Measurements from ENCODE around the gene HGFAC.

Gene HGFAC

DNA sequence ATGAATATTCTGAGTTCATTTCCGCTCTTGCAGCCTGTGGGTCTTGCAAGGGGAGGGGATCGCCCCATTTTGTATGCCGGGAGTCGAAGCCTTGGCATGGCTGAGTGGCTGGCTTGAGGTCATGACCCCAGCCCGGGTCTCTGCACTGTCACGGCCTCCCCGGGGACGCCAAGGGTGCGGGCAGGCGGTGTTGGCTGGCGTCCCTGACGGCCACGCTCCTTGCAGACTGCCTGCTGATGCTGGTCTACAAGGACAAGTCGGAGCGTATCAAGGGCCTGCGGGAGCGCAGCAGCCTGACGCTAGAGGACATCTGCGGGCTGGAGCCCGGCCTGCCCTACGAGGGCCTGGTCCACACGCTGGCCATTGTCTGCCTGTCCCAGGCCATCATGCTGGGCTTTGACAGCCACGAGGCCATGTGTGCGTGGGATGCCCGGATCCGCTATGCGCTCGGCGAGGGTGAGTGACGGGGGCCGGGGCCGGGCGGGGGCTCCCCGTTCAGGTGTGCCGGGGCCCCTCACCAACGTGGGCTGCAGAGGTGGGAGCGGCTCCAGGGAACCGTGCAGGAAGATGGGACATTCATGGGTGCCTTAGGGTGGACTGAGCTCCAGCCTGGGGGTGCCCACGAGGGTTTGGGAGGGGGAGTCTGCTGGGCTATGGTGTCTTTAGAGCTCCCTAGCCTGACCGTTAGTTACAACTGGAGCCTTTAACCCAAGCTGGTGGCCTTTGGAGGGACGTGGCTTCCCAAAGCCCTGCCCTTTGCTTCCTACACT lies 31.6 kb downstream of the HGFAC start:
- TF ChIP-seq, protein P1, sequence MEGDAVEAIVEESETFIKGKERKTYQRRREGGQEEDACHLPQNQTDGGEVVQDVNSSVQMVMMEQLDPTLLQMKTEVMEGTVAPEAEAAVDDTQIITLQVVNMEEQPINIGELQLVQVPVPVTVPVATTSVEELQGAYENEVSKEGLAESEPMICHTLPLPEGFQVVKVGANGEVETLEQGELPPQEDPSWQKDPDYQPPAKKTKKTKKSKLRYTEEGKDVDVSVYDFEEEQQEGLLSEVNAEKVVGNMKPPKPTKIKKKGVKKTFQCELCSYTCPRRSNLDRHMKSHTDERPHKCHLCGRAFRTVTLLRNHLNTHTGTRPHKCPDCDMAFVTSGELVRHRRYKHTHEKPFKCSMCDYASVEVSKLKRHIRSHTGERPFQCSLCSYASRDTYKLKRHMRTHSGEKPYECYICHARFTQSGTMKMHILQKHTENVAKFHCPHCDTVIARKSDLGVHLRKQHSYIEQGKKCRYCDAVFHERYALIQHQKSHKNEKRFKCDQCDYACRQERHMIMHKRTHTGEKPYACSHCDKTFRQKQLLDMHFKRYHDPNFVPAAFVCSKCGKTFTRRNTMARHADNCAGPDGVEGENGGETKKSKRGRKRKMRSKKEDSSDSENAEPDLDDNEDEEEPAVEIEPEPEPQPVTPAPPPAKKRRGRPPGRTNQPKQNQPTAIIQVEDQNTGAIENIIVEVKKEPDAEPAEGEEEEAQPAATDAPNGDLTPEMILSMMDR (IDR thresholded peaks at IDR 0.05; ENCODE audit: borderline replicate concordance, control extremely low read depth, extremely low read depth, insufficient read depth, missing control alignments): no peak
- in situ Hi-C loops (cut with MboI; ENCODE audit: low sequenced_read_pairs, unreplicated experiment): no loop called here
- DNase-seq (ENCODE audit: low spot score): no peak

DNA sequence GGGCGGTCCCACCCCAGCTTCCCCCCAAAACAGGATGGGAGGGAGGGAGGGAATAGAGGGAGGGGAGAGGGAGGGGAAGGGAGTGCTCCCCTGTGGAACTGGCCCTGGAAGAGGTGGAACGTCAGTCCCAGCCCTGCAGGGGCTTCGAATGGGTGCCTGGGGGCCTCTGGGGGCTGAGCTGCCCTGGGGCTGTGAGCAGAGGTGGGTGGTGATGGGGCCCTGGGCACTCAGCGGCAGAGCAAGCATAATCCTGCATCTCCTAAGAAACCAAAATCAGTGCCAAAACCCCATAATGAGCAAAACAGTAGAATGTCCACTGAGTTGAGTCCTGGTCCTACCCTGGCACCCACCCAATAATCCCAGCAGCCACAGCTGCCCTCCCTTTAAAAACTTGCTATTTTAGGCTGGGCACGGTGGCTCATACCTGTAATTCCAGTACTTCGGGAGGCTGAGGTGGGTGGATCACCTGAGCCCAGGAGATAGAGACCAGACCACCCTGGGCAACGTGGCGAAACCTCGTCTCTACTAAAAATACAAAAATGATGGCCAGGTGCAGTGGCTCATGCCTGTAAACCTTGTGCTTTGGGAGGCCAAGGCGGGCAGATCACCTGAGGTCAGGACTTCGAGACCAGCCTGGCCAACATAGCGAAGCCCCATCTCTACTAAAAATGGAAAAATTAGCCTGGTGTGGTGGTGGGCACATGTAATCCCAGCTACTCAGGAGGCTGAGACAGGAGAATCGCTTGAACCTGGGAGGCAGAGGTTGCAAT lies 32.4 kb downstream of the HGFAC start:
- DNase-seq (ENCODE audit: low spot score): no peak
- in situ Hi-C loops (cut with MboI; ENCODE audit: low sequenced_read_pairs, unreplicated experiment): no loop called here
- TF ChIP-seq, protein P1 (IDR thresholded peaks at IDR 0.05; ENCODE audit: borderline replicate concordance, control extremely low read depth, extremely low read depth, insufficient read depth, missing control alignments): no peak

DNA sequence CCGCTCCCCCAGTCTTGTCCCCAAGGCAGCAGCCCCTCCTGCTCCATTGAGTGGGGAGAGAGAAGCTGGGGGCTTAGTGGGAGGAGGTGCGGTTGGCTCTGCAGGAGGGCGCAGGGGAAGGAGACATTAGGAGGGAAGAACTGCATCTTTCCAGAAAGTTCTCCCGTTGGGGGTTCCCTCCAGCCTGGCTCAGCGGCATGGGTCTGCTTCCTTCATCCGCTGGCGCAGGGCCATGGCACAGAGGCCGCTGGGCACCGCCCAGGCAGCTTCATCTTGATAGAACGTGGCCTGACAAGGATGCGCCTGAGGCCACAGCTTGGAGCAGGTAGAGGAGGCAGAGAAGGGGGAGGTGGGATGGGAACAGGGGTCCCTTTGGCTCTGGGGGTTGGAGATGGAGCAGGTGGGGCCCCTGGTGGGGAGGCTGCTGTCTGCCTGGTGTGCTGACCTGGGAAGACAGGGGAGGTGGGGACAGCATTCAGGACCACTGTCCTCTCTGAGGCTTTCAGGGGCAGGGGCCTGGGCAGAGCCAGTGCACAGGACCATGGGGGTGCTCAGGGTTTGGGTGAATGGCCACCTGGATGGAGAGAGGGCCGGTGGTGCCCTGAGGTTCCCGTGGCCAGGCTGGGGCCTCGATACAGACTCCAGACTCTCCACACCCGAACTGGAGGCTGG lies 33.4 kb downstream of the HGFAC start:
- DNase-seq (ENCODE audit: low spot score): no peak
- TF ChIP-seq, protein P1 (IDR thresholded peaks at IDR 0.05; ENCODE audit: borderline replicate concordance, control extremely low read depth, extremely low read depth, insufficient read depth, missing control alignments): no peak
- in situ Hi-C loops (cut with MboI; ENCODE audit: low sequenced_read_pairs, unreplicated experiment): no loop called here

DNA sequence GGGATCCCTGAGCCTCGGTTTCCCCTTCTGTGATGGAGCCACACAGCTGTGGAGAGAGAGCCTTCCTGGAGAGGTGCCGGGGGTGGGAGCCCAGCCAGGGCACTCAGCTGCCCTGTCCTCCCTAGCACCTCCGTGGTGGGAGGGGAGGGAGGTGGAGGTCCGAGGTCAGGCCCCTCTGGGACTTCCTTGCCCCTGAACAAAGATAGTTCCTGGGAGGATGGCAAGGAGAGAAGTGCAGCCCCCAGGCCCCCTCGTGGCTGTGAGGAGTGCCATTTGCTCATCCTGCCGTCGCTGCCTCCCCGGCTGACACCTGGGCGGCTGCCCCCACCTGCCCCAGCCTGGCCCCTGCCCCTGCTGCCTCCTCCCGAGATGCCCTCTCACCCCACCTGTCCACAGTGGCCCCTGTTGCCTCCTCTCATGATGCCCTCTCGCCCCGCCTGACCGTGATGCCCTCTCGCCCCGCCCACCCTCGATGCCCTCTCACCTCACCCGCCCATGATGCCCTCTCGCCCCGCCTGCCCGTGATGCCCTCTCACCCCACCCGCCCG lies 34.0 kb downstream of the HGFAC start:
- in situ Hi-C loops (cut with MboI; ENCODE audit: low sequenced_read_pairs, unreplicated experiment): no loop called here
- DNase-seq (ENCODE audit: low spot score): no peak
- TF ChIP-seq, protein P1 (IDR thresholded peaks at IDR 0.05; ENCODE audit: borderline replicate concordance, control extremely low read depth, extremely low read depth, insufficient read depth, missing control alignments): no peak

DNA sequence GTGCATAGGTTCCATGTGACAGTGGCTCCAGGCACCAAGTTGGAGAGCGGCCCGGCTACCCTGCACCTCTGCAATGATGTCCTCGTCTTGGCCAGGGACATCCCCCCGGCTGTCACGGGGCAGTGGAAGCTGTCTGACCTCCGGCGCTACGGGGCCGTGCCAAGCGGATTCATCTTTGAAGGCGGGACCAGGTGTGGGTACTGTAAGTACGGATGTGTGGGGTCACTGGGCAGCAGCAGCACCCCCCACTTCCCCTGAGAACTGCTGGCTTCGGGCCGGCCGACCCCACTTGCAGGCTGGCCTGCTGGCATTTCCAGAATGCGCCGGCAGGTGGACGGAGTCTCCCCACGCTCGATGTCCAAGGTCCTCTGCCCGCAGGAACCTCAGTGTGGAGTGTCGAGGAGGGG lies 34.6 kb downstream of the HGFAC start:
- in situ Hi-C loops (cut with MboI; ENCODE audit: low sequenced_read_pairs, unreplicated experiment): no loop called here
- no peak for DNase-seq (ENCODE audit: low spot score)
- TF ChIP-seq, protein P1 (IDR thresholded peaks at IDR 0.05; ENCODE audit: borderline replicate concordance, control extremely low read depth, extremely low read depth, insufficient read depth, missing control alignments): no peak
